ENCODE data around the gene LACTBL1. TPM values are rescaled to one million over a fixed set of nuclear protein-coding genes. Genes with fewer than 3 reads are reported as not detected.

LACTBL1 gene
- total RNA-seq (2021; fragmentation: NEBNext Ultra II Directional; extraction: Animal tissue kit (Norgen Biotek cat#: 25700)) (not detected in 2 replicates), polyA plus RNA-seq (2011; rRNA removed) (not detected in 2 replicates), polyA minus RNA-seq (2011; rRNA and poly(A)+ RNA removed) (not detected in 2 replicates)
- not detected for polyA plus RNA-seq (2011; cell fraction: cytosol; rRNA removed)
- not detected for polyA plus RNA-seq (2011; cell fraction: nucleus; rRNA removed)
- not detected in 4 replicates for polyA plus RNA-seq (2012, experiment 1 of 2)
- not detected for polyA plus RNA-seq (2012, experiment 2 of 2)
- polyA plus RNA-seq (2013, experiment 1 of 2) = not detected
- not detected for polyA plus RNA-seq (2013, experiment 2 of 2)
- not detected for polyA minus RNA-seq (2011; cell fraction: cytosol; rRNA and poly(A)+ RNA removed)
- not detected for polyA minus RNA-seq (2011; cell fraction: nucleus; rRNA and poly(A)+ RNA removed)
- long read RNA-seq, experiment 1 = 0 reads
- long read RNA-seq, experiment 2 = 0 reads

GRCh38 chr1:22972760-22973159 is at the start of gene LACTBL1:
TSS of gene LACTBL1 (minus strand) at chr1:22972866. CDS start at chr1:22972316, 550 bp downstream.
- Histone ChIP-seq H3K27ac (ENCODE audit: low read depth, low read length) (no peak within 1 kb of the TSS), H4K91ac (replicated peaks; ENCODE audit: insufficient read length, low read length) (no peak within 1 kb of the TSS), H3K4me3 (ENCODE audit: extremely low read depth in 1 of 4, insufficient read depth in 2 of 4, low read depth in 3 of 4, low read length in 4 of 4) (no peak within 1 kb of the TSS), H3K36me3 (ENCODE audit: control insufficient read depth in 2 of 4, insufficient read depth in 4 of 4, low read length in 3 of 4) (no peaks in the 10 kb centered on the region), H2BK15ac (ENCODE audit: low read length) (no peak within 1 kb of the TSS), H2AFZ (ENCODE audit: low read length) (0 out of 2 replicates have a peak within 1 kb of the TSS, but pooled peaks have one; percentile 12), H4K5ac (ENCODE audit: insufficient read length, low read depth, low read length) (no peak within 1 kb of the TSS), H2BK20ac (ENCODE audit: low read length) (no peak within 1 kb of the TSS), H3K23ac (ENCODE audit: insufficient read length) (no peak within 1 kb of the TSS), H3K56ac (replicated peaks; ENCODE audit: insufficient read length, low read depth, low read length) (no peak within 1 kb of the TSS), H3K23me2 (ENCODE audit: low read depth, low read length) (no peaks in the 10 kb centered on the region), H3K9me3 (ENCODE audit: insufficient read depth in 2 of 2, low read depth in 1 of 2, low read length in 1 of 2) (no peaks in the 10 kb centered on the region), H3K4ac (replicated peaks; ENCODE audit: insufficient read length, low read depth, low read length) (no peak within 1 kb of the TSS), H2AK5ac (ENCODE audit: low read depth, low read length) (no peak within 1 kb of the TSS), H3K27me3 (replicated peaks in 1 of 4; ENCODE audit: control insufficient read depth in 3 of 4, extremely low read depth in 1 of 4, insufficient read depth in 3 of 4, low read length in 3 of 4) (no peaks in the 10 kb centered on the region; a peak in 1 of 7 replicates), H4K8ac (ENCODE audit: extremely low read depth, insufficient read depth, low read length) (no peak within 1 kb of the TSS), H3K79me2 (ENCODE audit: control insufficient read depth in 1 of 2, insufficient read depth in 2 of 2, low read length in 2 of 2) (no peaks in the 10 kb centered on the region), H3K18ac (ENCODE audit: extremely low read depth, low read length) (no peak within 1 kb of the TSS; the same call in 1 of the 2 replicates), H2BK5ac (ENCODE audit: low read depth, low read length) (no peak within 1 kb of the TSS), H2BK12ac (ENCODE audit: low read depth, low read length) (no peak within 1 kb of the TSS), H3K9ac (replicated peaks in 1 of 4; ENCODE audit: extremely low read depth in 1 of 4, low read depth in 3 of 4, low read length in 3 of 4) (no peak within 1 kb of the TSS), H2BK120ac (replicated peaks; ENCODE audit: low read depth, low read length) (no peak within 1 kb of the TSS), H3K14ac (ENCODE audit: insufficient read length) (no peak within 1 kb of the TSS), H3K4me1 (replicated peaks in 1 of 4; ENCODE audit: control insufficient read depth in 3 of 4, insufficient read depth in 4 of 4, low read length in 3 of 4) (peaks cover 0 to 2% (median 0%) of the 10 kb centered on the region in 4 experiments; a peak in 1 of 7 replicates), H3K79me1 (ENCODE audit: low read depth, low read length) (no peaks in the 10 kb centered on the region), H3K4me2 (ENCODE audit: insufficient read depth in 1 of 2, low read depth in 2 of 2, low read length in 2 of 2) (no peak within 1 kb of the TSS), H4K20me1 (replicated peaks in 1 of 2; ENCODE audit: control insufficient read depth in 1 of 2, insufficient read depth in 2 of 2, low read length in 2 of 2) (no peaks in the 10 kb centered on the region)
- DNase-seq (ENCODE audit: low read depth in 1 of 2, low spot score in 2 of 2) (no peak), FAIRE-seq (no peak)
- ChIA-PET POLR2A (ENCODE audit: partially characterized antibody) (interaction anchor here (0.8 to 1.7 kb wide), 5 partner anchors 11 to 372 kb away, joined by 3 to 6 read pairs (median 3); partner anchors contain the start of genes HNRNPR and LUZP1), CTCF (ENCODE audit: partially characterized antibody) (interaction anchor here (0.6 to 2.4 kb wide), 10 partner anchors 9 to 1335 kb away, joined by 3 to 6 read pairs (median 4); no protein-coding TSS in a partner anchor)
- whole genome bisulfite sequencing, 2 experiments (ENCODE audit: extremely low coverage in 1 of 2, insufficient coverage in 1 of 2, insufficient read length in 1 of 2, insufficient replicate concordance in 2 of 2, low coverage in 1 of 2, low lambda C conversion rate in 2 of 2, missing lambda C conversion rate in 1 of 2) = 80% methylated on average over 5 of the region's 5 CpGs; no CpG with 5 or more reads in 1 of the 2 experiments
- TF ChIP-seq RNF2 (IDR thresholded peaks at IDR 0.05; ENCODE audit: borderline replicate concordance, low read depth, low read length, missing control alignments, poor library complexity, severe bottlenecking) (no peak), KDM1A (IDR thresholded peaks at IDR 0.05; ENCODE audit: borderline replicate concordance, low read length) (no peak), HDAC6 (IDR thresholded peaks at IDR 0.05; ENCODE audit: low read depth, low read length) (no peak), GABPA (IDR thresholded peaks at IDR 0.05; ENCODE audit: borderline replicate concordance, insufficient read depth, low read length) (no peak), ZNF274 (IDR thresholded peaks at IDR 0.05; ENCODE audit: borderline replicate concordance, extremely low read depth, low read length) (no peak), TBP (IDR thresholded peaks at IDR 0.05; ENCODE audit: low read depth, low read length) (no peak), SP1 (IDR thresholded peaks at IDR 0.05; ENCODE audit: low read depth, low read length) (no peak), HDAC2 (IDR thresholded peaks at IDR 0.05; ENCODE audit: borderline replicate concordance in 1 of 2, low read depth in 2 of 2, low read length in 2 of 2) (no peak), TCF12 (IDR thresholded peaks at IDR 0.05; ENCODE audit: low read depth, low read length) (no peak), TAF1 (IDR thresholded peaks at IDR 0.05; ENCODE audit: low read depth, low read length) (no peak)
- TF ChIP-seq, protein P1, sequence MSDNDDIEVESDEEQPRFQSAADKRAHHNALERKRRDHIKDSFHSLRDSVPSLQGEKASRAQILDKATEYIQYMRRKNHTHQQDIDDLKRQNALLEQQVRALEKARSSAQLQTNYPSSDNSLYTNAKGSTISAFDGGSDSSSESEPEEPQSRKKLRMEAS (IDR thresholded peaks at IDR 0.05) = no peak

All from H1 (cell line).